BLaER1 (cell line): ENCODE measurements around the gene MRPL14.

Experiments
- H3K27ac ChIP-seq: shearing (Covaris generic); formaldehyde crosslinking; 2 replicates; pipeline ENCODE4 v1.8.1; 2022
- H3K27me3 ChIP-seq: shearing (Covaris generic); formaldehyde crosslinking; 2 replicates; pipeline ENCODE4 v1.8.1; 2022
- H3K36me3 ChIP-seq: shearing (Covaris generic); formaldehyde crosslinking; 2 replicates; pipeline ENCODE4 v1.8.1; 2022
- H3K4me1 ChIP-seq: shearing (Covaris generic); formaldehyde crosslinking; 2 replicates; pipeline ENCODE4 v1.8.1; 2022
- H3K4me2 ChIP-seq: shearing (Covaris generic); formaldehyde crosslinking; 2 replicates; pipeline ENCODE4 v1.8.1; 2022
- H3K4me3 ChIP-seq: shearing (Covaris generic); formaldehyde crosslinking; 2 replicates; pipeline ENCODE4 v1.8.1; 2022
- H3K9ac ChIP-seq: shearing (Covaris generic); formaldehyde crosslinking; 2 replicates; pipeline ENCODE4 v1.8.1; 2022
- H3K9me3 ChIP-seq: shearing (Covaris generic); formaldehyde crosslinking; 2 replicates; pipeline ENCODE4 v1.8.1; 2022
- H4K20me1 ChIP-seq: shearing (Covaris generic); formaldehyde crosslinking; 2 replicates; pipeline ENCODE4 v1.8.1; 2022
- Cebpa-rat ChIP-seq: shearing (Covaris generic); IDR thresholded peaks from 2 replicates; pipeline ENCODE4 v1.8.1; 2022

The MRPL14 gene

DNA sequence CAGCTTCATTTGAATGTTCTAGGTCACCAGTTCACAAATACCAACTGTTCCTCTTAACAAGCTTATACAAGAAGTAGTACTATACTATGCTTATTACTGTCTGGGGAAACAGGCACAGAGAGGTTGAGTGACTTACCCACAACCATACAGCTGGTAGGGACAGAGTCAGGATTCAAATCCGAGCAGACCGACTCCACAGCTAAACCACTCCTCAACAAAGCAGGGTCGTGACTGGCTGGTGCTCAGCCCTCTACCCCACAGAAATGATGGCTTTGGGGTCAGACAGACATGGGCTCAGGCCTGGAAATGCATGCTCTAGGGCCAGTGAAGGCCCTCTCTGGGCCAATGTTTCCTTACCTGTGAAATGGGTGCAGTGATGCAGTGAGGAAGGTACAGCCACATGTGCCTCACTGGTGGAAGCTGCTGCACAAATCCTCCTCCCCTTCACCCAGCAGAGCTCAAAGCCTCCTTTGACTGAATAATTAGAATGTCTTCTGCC is 63.6 kb downstream of the MRPL14 start:
- no peak overlapping the region for H3K27ac ChIP-seq
- no peak for TF ChIP-seq Cebpa-rat
- H3K4me3 ChIP-seq, result no peak overlapping the region
- no peaks in the 10 kb centered on the region for H3K27me3 ChIP-seq
- peaks cover 14% of the 10 kb centered on the region for H3K9me3 ChIP-seq
- H3K4me2 ChIP-seq, result peak overlapping the region; percentile 0; the same call in 1 of the 2 replicates
- peaks cover 5% of the 10 kb centered on the region; the same call in 1 of the 2 replicates for H3K36me3 ChIP-seq
- no peak overlapping the region for H3K9ac ChIP-seq
- peaks cover 78% of the 10 kb centered on the region for H3K4me1 ChIP-seq
- H4K20me1 ChIP-seq, result no peaks in the 10 kb centered on the region
